ENCODE results near the gene ACAT2.
"Not testable (repeated sequence)": the region's sequence is repeated elsewhere in the genome, so short reads cannot be mapped to it uniquely, and the experiment has no call there.

ACAT2 gene

GRCh38 chr6:159729598-159730331, 32.1 kb upstream of the ACAT2 start:
- DNase-seq (ENCODE audit: insufficient read length, low spot score), result no peak
- no peak for FAIRE-seq

- DNase-seq (ENCODE audit: insufficient read length, low spot score), result no peak
Observed at GRCh38 chr6:159730332-159730676, 31.5 kb upstream of the ACAT2 start.

GRCh38 chr6:159732550-159732949, 29.3 kb upstream of the ACAT2 start:
- not testable (repeated sequence) for FAIRE-seq; DNase-seq (ENCODE audit: insufficient read length, low spot score)

More at GRCh38 chr6:159730332-159730676, 31.5 kb upstream of the ACAT2 start:
- no peak for FAIRE-seq

GRCh38 chr6:159733395-159733794, 28.4 kb upstream of the ACAT2 start:
- DNase-seq (ENCODE audit: insufficient read length, low spot score); FAIRE-seq: not testable (repeated sequence)

- DNase-seq (ENCODE audit: insufficient read length, low spot score) (no peak), FAIRE-seq (no peak)
Observed at GRCh38 chr6:159736908-159737307, 24.9 kb upstream of the ACAT2 start.

- DNase-seq (ENCODE audit: insufficient read length, low spot score) (no peak), FAIRE-seq (no peak)
Observed at GRCh38 chr6:159739341-159739740, 22.5 kb upstream of the ACAT2 start.

GRCh38 chr6:159742165-159742564, 19.7 kb upstream of the ACAT2 start:
- FAIRE-seq, result no peak

GRCh38 chr6:159745081-159745480, 16.8 kb upstream of the ACAT2 start:
- DNase-seq (ENCODE audit: insufficient read length, low spot score), result no peak

More at GRCh38 chr6:159742165-159742564, 19.7 kb upstream of the ACAT2 start:
- DNase-seq (ENCODE audit: insufficient read length, low spot score), result no peak

GRCh38 chr6:159746759-159747158, 15.1 kb upstream of the ACAT2 start:
- FAIRE-seq (no peak), DNase-seq (ENCODE audit: insufficient read length, low spot score) (no peak)

More at GRCh38 chr6:159745081-159745480, 16.8 kb upstream of the ACAT2 start:
- no peak for FAIRE-seq

- DNase-seq (ENCODE audit: insufficient read length, low spot score); FAIRE-seq: not testable (repeated sequence)
Observed at GRCh38 chr6:159748127-159748526, 13.7 kb upstream of the ACAT2 start.

GRCh38 chr6:159751448-159751847, 10.4 kb upstream of the ACAT2 start:
- no peak for FAIRE-seq
- DNase-seq (ENCODE audit: insufficient read length, low spot score), result no peak

GRCh38 chr6:159753081-159753872, 8.6 kb upstream of the ACAT2 start:
- FAIRE-seq (no peak), DNase-seq (ENCODE audit: insufficient read length, low spot score) (no peak)

- DNase-seq (ENCODE audit: insufficient read length, low spot score), result no peak
Observed at GRCh38 chr6:159754401-159754800, 7.4 kb upstream of the ACAT2 start.

GRCh38 chr6:159754959-159755914, 6.6 kb upstream of the ACAT2 start:
- DNase-seq (ENCODE audit: insufficient read length, low spot score) (no peak), FAIRE-seq (no peak)

More at GRCh38 chr6:159754401-159754800, 7.4 kb upstream of the ACAT2 start:
- no peak for FAIRE-seq

- no peak for DNase-seq (ENCODE audit: insufficient read length, low spot score)
- no peak for FAIRE-seq
Observed at GRCh38 chr6:159756508-159756907, 5.3 kb upstream of the ACAT2 start.

GRCh38 chr6:159758031-159759001, 3.5 kb upstream of the ACAT2 start:
- DNase-seq (ENCODE audit: insufficient read length, low spot score) (peak; percentile 10), FAIRE-seq (no peak)

- no peak for FAIRE-seq
- DNase-seq (ENCODE audit: insufficient read length, low spot score), result no peak
Observed at GRCh38 chr6:159759645-159760044, 2.2 kb upstream of the ACAT2 start.

GRCh38 chr6:159760602-159761057, 1.2 kb upstream of the ACAT2 start:
- no peak for FAIRE-seq

GRCh38 chr6:159761129-159761872, 544 bp upstream of the ACAT2 start:
- no peak for DNase-seq (ENCODE audit: insufficient read length, low spot score)
- FAIRE-seq, result no peak

More at GRCh38 chr6:159760602-159761057, 1.2 kb upstream of the ACAT2 start:
- DNase-seq (ENCODE audit: insufficient read length, low spot score), result peak; percentile 19
